Keratinocyte (primary cell): Measurements from ENCODE around the gene GRAP. TPM values are rescaled to one million over a fixed set of nuclear protein-coding genes. Genes with fewer than 3 reads are reported as not detected.

Experiments
- DNase-seq: peaks from one replicate; pipeline ENCODE4 v3.0.0-alpha.2; 2011; ENCODE audit warnings: low read depth, missing footprints, low spot score
- FAIRE-seq: peaks from 2 replicates; lab custom pipeline; 2011; peaks lifted over from hg19 to GRCh38; lab: Jason Lieb, UNC
- H2AFZ ChIP-seq: 2 replicates; pipeline ENCODE4 v1.6.0; 2012; ENCODE audit warnings: low read length, control low read depth, inconsistent platforms; ENCODE audit not compliant: control insufficient read depth
- H3K27ac ChIP-seq: 2 replicates; pipeline ENCODE4 v1.5.1; 2011; ENCODE audit warnings: low read length; ENCODE audit not compliant: control insufficient read depth, insufficient read depth
- H3K27me3 ChIP-seq: 3 replicates; pipeline ENCODE4 v1.6.0; 2011; ENCODE audit warnings: low read length; ENCODE audit not compliant: control insufficient read depth, insufficient read depth; ENCODE audit errors: extremely low read depth
- H3K36me3 ChIP-seq, 2 experiments: 2 replicates in 1 of 2; 3 replicates in 1 of 2; pipeline ENCODE4 v1.5.1; 2011; ENCODE audit warnings: low read length in 2 of 2, mild to moderate bottlenecking in 1 of 2; ENCODE audit not compliant: control insufficient read depth in 2 of 2, insufficient read depth in 2 of 2; ENCODE audit errors: extremely low read depth in 1 of 2
- H3K4me1 ChIP-seq: 3 replicates; pipeline ENCODE4 v1.5.1; 2011; ENCODE audit warnings: low read length; ENCODE audit not compliant: control insufficient read depth, insufficient read depth; ENCODE audit errors: extremely low read depth
- H3K4me2 ChIP-seq: 3 replicates; pipeline ENCODE4 v1.6.0; 2011; ENCODE audit warnings: low read depth, low read length; ENCODE audit not compliant: control insufficient read depth, insufficient read depth; ENCODE audit errors: extremely low read depth
- H3K4me3 ChIP-seq, 3 experiments: fragments of 200-600 bp in 1 of 3; sonication (generic) in 1 of 3; 2 replicates in 2 of 3; 3 replicates in 1 of 3; pipeline ENCODE4 v1.5.1; 2011 to 2016; ENCODE audit warnings: low read length in 3 of 3, mild to moderate bottlenecking in 3 of 3, control low read depth in 2 of 3, inconsistent platforms in 1 of 3, low read depth in 1 of 3, mixed read lengths in 1 of 3, mixed run types in 1 of 3, moderate library complexity in 1 of 3; ENCODE audit not compliant: control insufficient read depth in 2 of 3, insufficient read depth in 2 of 3; ENCODE audit errors: extremely low read depth in 1 of 3
- H3K79me2 ChIP-seq: 2 replicates; pipeline ENCODE4 v1.6.0; 2012; ENCODE audit warnings: low read length; ENCODE audit not compliant: control insufficient read depth, insufficient read depth
- H3K9ac ChIP-seq: 3 replicates; pipeline ENCODE4 v1.6.0; 2011; ENCODE audit warnings: low read length; ENCODE audit not compliant: control insufficient read depth, insufficient read depth; ENCODE audit errors: extremely low read depth
- H3K9me1 ChIP-seq: 3 replicates; pipeline ENCODE4 v1.6.0; 2011; ENCODE audit warnings: low read length; ENCODE audit not compliant: control insufficient read depth, insufficient read depth; ENCODE audit errors: extremely low read depth
- H3K9me3 ChIP-seq: 2 replicates; pipeline ENCODE4 v1.5.1; 2012; ENCODE audit warnings: low read depth, low read length; ENCODE audit not compliant: control insufficient read depth
- H4K20me1 ChIP-seq: 3 replicates; pipeline ENCODE4 v1.6.0; 2011; ENCODE audit warnings: low read length; ENCODE audit not compliant: control insufficient read depth, insufficient read depth; ENCODE audit errors: extremely low read depth
- EZH2 ChIP-seq: IDR thresholded peaks from one replicate; pipeline ENCODE4 v1.6.1; 2012; ENCODE audit warnings: inconsistent platforms, mild to moderate bottlenecking, low read length, moderate library complexity
- dilution Hi-C: fragments of 300-500 bp; cut with MboI; formaldehyde crosslinking; loops from one replicate; pipeline ENCODE4 v1.7.0; 2020; ENCODE audit warnings: low sequenced_read_pairs; ENCODE audit not compliant: extremely low pct_ligation_motif_present
- polyA plus RNA-seq, 5 experiments: library from polyadenylated mRNA; depleted of rRNA in 3 of 5; stranded (reverse) in 3 of 5; stranded (forward) in 1 of 5; unstranded in 1 of 5; fragments of >200 nt; gene quantifications; 1 replicate in 1 of 5; 2 replicates in 3 of 5; 3 replicates in 1 of 5; pipeline versions ENCODE4 v1.2.1 to v1.2.3, GENCODE V29; 2011 to 2012; ENCODE audit warnings: missing spikeins in 2 of 5, low read depth in 1 of 5, low replicate concordance in 1 of 5
- TF ChIP-seq, protein P1 (sequence below), 3 experiments: IDR thresholded peaks in 1 of 3; conservative IDR thresholded peaks in 1 of 3; optimal IDR thresholded peaks in 1 of 3; 2 replicates in 2 of 3; 3 replicates in 1 of 3; pipeline versions ENCODE3 to v1.5.1; 2011; ENCODE audit warnings: low read length in 3 of 3, mild to moderate bottlenecking in 3 of 3, moderate library complexity in 2 of 3, control low read depth in 1 of 3, inconsistent platforms in 1 of 3; ENCODE audit not compliant: insufficient read depth in 2 of 3; ENCODE audit errors: extremely low read depth in 1 of 3

The GRAP gene
- polyA plus RNA-seq, 1 donor (not counting 4 experiments of a cell fraction or from before 2014, with no cell fraction given) = 0.03 TPM

DNA sequence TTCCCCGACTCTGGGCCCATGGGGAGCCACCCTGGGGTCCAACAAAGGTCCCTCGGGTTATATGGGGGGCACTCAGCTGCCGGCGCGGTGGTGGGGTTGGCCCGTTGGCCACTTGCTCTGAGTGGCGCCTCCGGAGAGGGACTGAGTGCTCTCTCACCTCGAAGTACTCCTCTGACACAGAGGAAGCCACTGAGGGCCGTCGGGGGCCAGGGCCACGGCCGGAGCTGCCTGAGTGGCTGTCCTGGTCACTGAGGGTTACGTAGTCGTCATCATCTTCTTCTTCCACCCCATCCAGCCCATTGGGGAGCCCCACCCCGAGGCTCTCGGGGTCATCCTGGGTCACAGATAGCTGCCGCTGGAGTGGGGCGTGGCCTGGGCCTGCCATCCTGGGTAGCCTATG, 69.1 kb downstream of the GRAP start:
- H3K4me1 ChIP-seq = peaks cover 28% of the 10 kb centered on the region
- no peaks in the 10 kb centered on the region for H3K27me3 ChIP-seq
- H2AFZ ChIP-seq = no peak overlapping the region
- no peak overlapping the region for H3K27ac ChIP-seq
- no peak overlapping the region for H3K4me3 ChIP-seq
- peaks cover 25% of the 10 kb centered on the region for H4K20me1 ChIP-seq
- TF ChIP-seq, protein P1, sequence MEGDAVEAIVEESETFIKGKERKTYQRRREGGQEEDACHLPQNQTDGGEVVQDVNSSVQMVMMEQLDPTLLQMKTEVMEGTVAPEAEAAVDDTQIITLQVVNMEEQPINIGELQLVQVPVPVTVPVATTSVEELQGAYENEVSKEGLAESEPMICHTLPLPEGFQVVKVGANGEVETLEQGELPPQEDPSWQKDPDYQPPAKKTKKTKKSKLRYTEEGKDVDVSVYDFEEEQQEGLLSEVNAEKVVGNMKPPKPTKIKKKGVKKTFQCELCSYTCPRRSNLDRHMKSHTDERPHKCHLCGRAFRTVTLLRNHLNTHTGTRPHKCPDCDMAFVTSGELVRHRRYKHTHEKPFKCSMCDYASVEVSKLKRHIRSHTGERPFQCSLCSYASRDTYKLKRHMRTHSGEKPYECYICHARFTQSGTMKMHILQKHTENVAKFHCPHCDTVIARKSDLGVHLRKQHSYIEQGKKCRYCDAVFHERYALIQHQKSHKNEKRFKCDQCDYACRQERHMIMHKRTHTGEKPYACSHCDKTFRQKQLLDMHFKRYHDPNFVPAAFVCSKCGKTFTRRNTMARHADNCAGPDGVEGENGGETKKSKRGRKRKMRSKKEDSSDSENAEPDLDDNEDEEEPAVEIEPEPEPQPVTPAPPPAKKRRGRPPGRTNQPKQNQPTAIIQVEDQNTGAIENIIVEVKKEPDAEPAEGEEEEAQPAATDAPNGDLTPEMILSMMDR (optimal IDR thresholded peaks at IDR 0.05 in 1 of 3, IDR thresholded peaks at IDR 0.05 in 1 of 3, conservative IDR thresholded peaks at IDR 0.05 in 1 of 3; ENCODE audit: extremely low read depth in 1 of 3, insufficient read depth in 2 of 3, low read length in 3 of 3) = no peak
- TF ChIP-seq EZH2 = no peak
- no peak overlapping the region for H3K9ac ChIP-seq
- no peaks in the 10 kb centered on the region for H3K9me3 ChIP-seq
- no peak overlapping the region for H3K4me2 ChIP-seq
- FAIRE-seq (no peak), DNase-seq (no peak)
- H3K79me2 ChIP-seq = peaks cover 22% of the 10 kb centered on the region
- H3K9me1 ChIP-seq = peaks cover 4% of the 10 kb centered on the region
- H3K36me3 ChIP-seq = peaks cover 43 to 68% of the 10 kb centered on the region in 2 experiments
- dilution Hi-C loops = no loop called here

DNA sequence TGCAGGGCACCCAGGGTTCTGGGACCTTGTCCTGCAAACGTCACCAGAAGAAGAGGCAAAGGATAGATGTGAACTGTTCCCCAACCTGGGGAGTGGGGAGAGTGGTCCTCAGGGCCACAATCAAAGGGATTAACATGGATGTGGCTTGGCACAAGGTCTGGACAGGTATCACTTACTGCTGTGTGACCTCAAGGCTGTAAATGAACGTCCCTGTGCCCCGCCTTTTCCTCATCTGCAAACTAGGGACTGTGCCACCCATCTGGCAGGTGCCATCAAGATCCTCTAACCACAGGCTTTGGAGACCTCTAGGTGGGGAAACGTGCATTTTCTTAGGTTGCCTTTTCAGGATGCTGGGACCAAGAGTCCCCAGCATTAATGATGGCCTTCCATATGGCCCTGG, 69.7 kb downstream of the GRAP start:
- peaks cover 25% of the 10 kb centered on the region for H4K20me1 ChIP-seq
- H3K4me1 ChIP-seq = peaks cover 21% of the 10 kb centered on the region
- TF ChIP-seq EZH2 = no peak
- TF ChIP-seq, protein P1 (optimal IDR thresholded peaks at IDR 0.05 in 1 of 3, IDR thresholded peaks at IDR 0.05 in 1 of 3, conservative IDR thresholded peaks at IDR 0.05 in 1 of 3; ENCODE audit: extremely low read depth in 1 of 3, insufficient read depth in 2 of 3, low read length in 3 of 3) = no peak
- H3K9ac ChIP-seq = no peak overlapping the region
- H3K4me2 ChIP-seq = no peak overlapping the region
- no peak overlapping the region for H3K4me3 ChIP-seq
- DNase-seq (no peak), FAIRE-seq (no peak)
- peaks cover 4% of the 10 kb centered on the region for H3K9me1 ChIP-seq
- peaks cover 47 to 74% of the 10 kb centered on the region in 2 experiments for H3K36me3 ChIP-seq
- no peak overlapping the region for H3K27ac ChIP-seq
- no peak overlapping the region for H2AFZ ChIP-seq
- no peaks in the 10 kb centered on the region for H3K9me3 ChIP-seq
- dilution Hi-C loops = no loop called here
- H3K27me3 ChIP-seq = no peaks in the 10 kb centered on the region
- peaks cover 22% of the 10 kb centered on the region for H3K79me2 ChIP-seq
